CD4-positive, alpha-beta T cell (primary cell): ENCODE data around the gene OPRL1. TPM values are rescaled to one million over a fixed set of nuclear protein-coding genes. Genes with fewer than 3 reads are reported as not detected.
A peak's percentile ranks its signal among the peaks of the same experiment; 100 is the strongest.

ENCODE experiments used
- ATAC-seq: fragments of 200-7000 bp; cut with Tn5 transposase; one replicate; pipeline ENCODE4 v1.10.0; 2022; ENCODE audit warnings: mild to moderate bottlenecking; ENCODE audit not compliant: poor library complexity
- CTCF ChIA-PET: fragments of 350-600 bp; sonication (Branson Sonifier 250); formaldehyde crosslinking; loops from one replicate; lab custom pipeline; 2021; ENCODE audit warnings: antibody characterized with exemption, inconsistent platforms; lab: Charles Lee
- POLR2A ChIA-PET: fragments of 350-600 bp; sonication (Branson Sonifier 250); formaldehyde crosslinking; loops from one replicate; lab custom pipeline; 2021; ENCODE audit warnings: antibody characterized with exemption, inconsistent platforms; lab: Charles Lee
- DNase-seq, 14 experiments: peaks; one replicate each; pipeline ENCODE4 v3.0.0-alpha.2; 2013 to 2020; ENCODE audit warnings: mixed read lengths in 2 of 14
- H3K27ac ChIP-seq, 2 donors: one replicate each; pipeline versions ENCODE4 v1.5.1 to v1.7.0; 2013; ENCODE audit warnings: low read length in 2 of 2, low read depth in 1 of 2, mild to moderate bottlenecking in 1 of 2
- H3K27me3 ChIP-seq, 2 experiments: 1 replicate in 1 of 2; 2 replicates in 1 of 2; pipeline versions ENCODE4 v1.6.1 to v1.7.0; 2013; ENCODE audit warnings: low read length in 2 of 2, control low read depth in 1 of 2, mild to moderate bottlenecking in 1 of 2, moderate library complexity in 1 of 2; ENCODE audit not compliant: insufficient read depth in 2 of 2, control insufficient read depth in 1 of 2
- H3K36me3 ChIP-seq: one replicate; pipeline ENCODE4 v1.6.1; 2013; ENCODE audit warnings: low read length, control low read depth; ENCODE audit not compliant: insufficient read depth
- H3K4me1 ChIP-seq: one replicate; pipeline ENCODE4 v1.6.1; 2013; ENCODE audit warnings: low read length, control low read depth; ENCODE audit not compliant: insufficient read depth
- H3K4me3 ChIP-seq: one replicate; pipeline ENCODE4 v1.5.1; 2013; ENCODE audit warnings: mild to moderate bottlenecking, low read length, moderate library complexity
- H3K9me3 ChIP-seq, 2 experiments: 1 replicate in 1 of 2; 2 replicates in 1 of 2; pipeline versions ENCODE4 v1.6.1 to v1.7.0; 2013; ENCODE audit warnings: low read length in 2 of 2, mild to moderate bottlenecking in 2 of 2, control low read depth in 1 of 2, moderate library complexity in 1 of 2; ENCODE audit not compliant: control insufficient read depth in 1 of 2, insufficient read depth in 1 of 2
- H3K27ac Mint-ChIP-seq: one replicate; pipeline ENCODE4 v1.8.0; 2020; ENCODE audit warnings: mixed read lengths
- H3K27me3 Mint-ChIP-seq: one replicate; pipeline ENCODE4 v1.8.0; 2021; ENCODE audit warnings: mixed read lengths
- H3K36me3 Mint-ChIP-seq: one replicate; pipeline ENCODE4 v1.8.0; 2021; ENCODE audit warnings: low read depth, mixed read lengths
- H3K4me1 Mint-ChIP-seq: one replicate; pipeline ENCODE4 v1.8.0; 2021; ENCODE audit warnings: low read depth, mixed read lengths
- H3K4me3 Mint-ChIP-seq: one replicate; pipeline ENCODE4 v1.8.0; 2020; ENCODE audit warnings: mild to moderate bottlenecking, mixed read lengths
- H3K9me3 Mint-ChIP-seq: one replicate; pipeline ENCODE4 v1.8.0; 2020; ENCODE audit warnings: mixed read lengths
- CTCF ChIP-seq: fragments of 200-600 bp; IDR thresholded peaks from one replicate; pipeline ENCODE4 v1.8.0; 2022; ENCODE audit warnings: antibody characterized with exemption, mild to moderate bottlenecking
- intact Hi-C, 2 experiments: fragments of 100-400 bp; cut with DNase I in 1 of 2; cut with micrococcal nuclease in 1 of 2; formaldehyde crosslinking; loops; one replicate each; pipeline versions ENCODE4 v1.15.1 to v1.9.0; 2023 to 2025; cut with DNase I, micrococcal nuclease
- total RNA-seq, 174 experiments: library from RNA in 2 of 174; stranded (reverse) in 2 of 174; gene quantifications; one replicate each; pipeline ENCODE4 v1.2.3 and lab custom pipeline; 2021 to 2026

The OPRL1 gene
- total RNA-seq, 2 experiments from 2014 or later: 1.0 to 1.2 TPM

GRCh38 chr20:64076061-64076997 lies 3.6 kb upstream of the OPRL1 start:
- Mint-ChIP-seq H3K36me3 (peaks cover 33% of the 10 kb centered on the region), H3K4me3 (peak overlapping the region; percentile 56), H3K9me3 (no peaks in the 10 kb centered on the region), H3K27me3 (no peaks in the 10 kb centered on the region), H3K27ac (peak overlapping the region; percentile 86), H3K4me1 (peaks cover 24% of the 10 kb centered on the region)
- intact Hi-C loops: loop anchor here in 1 of 2 experiments (5.0 kb wide), 1 partner anchor 34 kb away; no protein-coding TSS in a partner anchor
- ChIA-PET CTCF (interaction anchor here (1.5 to 3.0 kb wide), 2 partner anchors 10 to 38 kb away, joined by 3 to 12 read pairs; no protein-coding TSS in a partner anchor), POLR2A (interaction anchor here (1.2 to 3.2 kb wide), 4 partner anchors 7 to 96 kb away, joined by 3 to 13 read pairs (median 6); partner anchors contain the start of gene PRPF6)
- Histone ChIP-seq H3K36me3 (peaks cover 50% of the 10 kb centered on the region), H3K27me3 (no peaks in the 10 kb centered on the region), H3K27ac (peak overlapping the region; percentile 68 to 80), H3K4me1 (peaks cover 40% of the 10 kb centered on the region), H3K4me3 (peak overlapping the region; percentile 93), H3K9me3 (no peaks in the 10 kb centered on the region)
- ATAC-seq (no peak), DNase-seq (no peak)
- TF ChIP-seq CTCF: no peak

GRCh38 chr20:64077094-64077493 lies 2.8 kb upstream of the OPRL1 start:
- DNase-seq (peak in 8 of 14 experiments; percentile 33 to 64 (median 49)), ATAC-seq (no peak)
- intact Hi-C loops: loop anchor here in 1 of 2 experiments (5.0 kb wide), 1 partner anchor 35 kb away; no protein-coding TSS in a partner anchor
- peak overlapping the region; percentile 91 for H3K4me3 Mint-ChIP-seq
- no peaks in the 10 kb centered on the region for H3K9me3 Mint-ChIP-seq
- TF ChIP-seq CTCF: no peak
- POLR2A ChIA-PET: interaction anchor here (1.2 to 3.7 kb wide), 6 partner anchors 8 to 97 kb away, joined by 3 to 30 read pairs (median 10); partner anchors contain the start of gene PRPF6
- H3K9me3 ChIP-seq: no peaks in the 10 kb centered on the region
- peak overlapping the region; percentile 86 for H3K27ac Mint-ChIP-seq
- no peaks in the 10 kb centered on the region for H3K27me3 Mint-ChIP-seq
- CTCF ChIA-PET: interaction anchor here (1.5 to 3.0 kb wide), 3 partner anchors 11 to 103 kb away, joined by 3 to 12 read pairs (median 8); no protein-coding TSS in a partner anchor
- H3K27me3 ChIP-seq: no peaks in the 10 kb centered on the region
- peaks cover 33% of the 10 kb centered on the region for H3K36me3 Mint-ChIP-seq
- peaks cover 48% of the 10 kb centered on the region for H3K4me1 ChIP-seq
- peaks cover 30% of the 10 kb centered on the region for H3K4me1 Mint-ChIP-seq
- H3K4me3 ChIP-seq: peak overlapping the region; percentile 93
- peak overlapping the region; percentile 68 to 80 for H3K27ac ChIP-seq
- H3K36me3 ChIP-seq: peaks cover 45% of the 10 kb centered on the region

- Histone ChIP-seq H3K9me3 (no peaks in the 10 kb centered on the region), H3K36me3 (peaks cover 41% of the 10 kb centered on the region), H3K27me3 (no peaks in the 10 kb centered on the region), H3K27ac (peak overlapping the region; percentile 68 to 80), H3K4me3 (peak overlapping the region; percentile 93), H3K4me1 (peaks cover 52% of the 10 kb centered on the region)
- Mint-ChIP-seq H3K9me3 (no peaks in the 10 kb centered on the region), H3K27ac (peak overlapping the region; percentile 86), H3K36me3 (peaks cover 29% of the 10 kb centered on the region), H3K4me1 (peaks cover 34% of the 10 kb centered on the region), H3K27me3 (no peaks in the 10 kb centered on the region), H3K4me3 (peak overlapping the region; percentile 91)
- CTCF ChIA-PET: interaction anchor here (0.7 to 3.0 kb wide), 5 partner anchors 8 to 104 kb away, joined by 3 to 12 read pairs (median 5); no protein-coding TSS in a partner anchor
- POLR2A ChIA-PET: interaction anchor here (0.5 to 3.7 kb wide), 10 partner anchors 8 to 442 kb away, joined by 3 to 30 read pairs (median 8); partner anchors contain the start of genes PCMTD2 and TCEA2
- TF ChIP-seq CTCF: no peak
- ATAC-seq (no peak), DNase-seq (no peak)
- intact Hi-C loops: loop anchor here in 1 of 2 experiments (5.0 kb wide), 1 partner anchor 35 kb away; no protein-coding TSS in a partner anchor
Observed at GRCh38 chr20:64077541-64077875, 2.4 kb upstream of the OPRL1 start.
